HG03064 (cell line): ENCODE measurements around the gene MPND.
"Not testable (repeated sequence)": the region's sequence is repeated elsewhere in the genome, so short reads cannot be mapped to it uniquely, and the experiment has no call there.

Experiments
- ATAC-seq: cut with Tn5 transposase; IDR thresholded peaks from one replicate; pipeline ENCODE4 v1.9.1; 2021; ENCODE audit warnings: low read depth; ENCODE audit not compliant: unreplicated experiment

MPND gene

DNA sequence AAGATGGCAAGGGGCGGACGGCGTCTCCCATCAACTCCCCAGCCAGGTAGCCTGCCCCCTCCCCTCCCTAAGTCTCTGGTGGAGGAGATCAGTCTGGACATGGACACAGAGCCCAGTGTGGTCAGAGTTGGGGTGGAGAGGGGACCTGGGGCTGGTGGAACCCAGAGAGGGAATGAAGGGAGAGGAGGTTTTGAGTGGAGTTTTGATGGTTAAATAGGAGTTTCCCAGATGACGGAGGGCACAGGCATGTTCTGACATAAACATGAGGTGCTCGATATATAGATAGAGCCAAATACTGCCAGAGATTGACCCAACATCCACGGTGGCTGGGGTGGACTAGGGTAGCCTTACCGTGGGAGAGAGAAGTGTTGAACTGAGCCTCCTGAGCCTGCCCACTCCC is 24.9 kb upstream of the MPND start:
- no peak for ATAC-seq

DNA sequence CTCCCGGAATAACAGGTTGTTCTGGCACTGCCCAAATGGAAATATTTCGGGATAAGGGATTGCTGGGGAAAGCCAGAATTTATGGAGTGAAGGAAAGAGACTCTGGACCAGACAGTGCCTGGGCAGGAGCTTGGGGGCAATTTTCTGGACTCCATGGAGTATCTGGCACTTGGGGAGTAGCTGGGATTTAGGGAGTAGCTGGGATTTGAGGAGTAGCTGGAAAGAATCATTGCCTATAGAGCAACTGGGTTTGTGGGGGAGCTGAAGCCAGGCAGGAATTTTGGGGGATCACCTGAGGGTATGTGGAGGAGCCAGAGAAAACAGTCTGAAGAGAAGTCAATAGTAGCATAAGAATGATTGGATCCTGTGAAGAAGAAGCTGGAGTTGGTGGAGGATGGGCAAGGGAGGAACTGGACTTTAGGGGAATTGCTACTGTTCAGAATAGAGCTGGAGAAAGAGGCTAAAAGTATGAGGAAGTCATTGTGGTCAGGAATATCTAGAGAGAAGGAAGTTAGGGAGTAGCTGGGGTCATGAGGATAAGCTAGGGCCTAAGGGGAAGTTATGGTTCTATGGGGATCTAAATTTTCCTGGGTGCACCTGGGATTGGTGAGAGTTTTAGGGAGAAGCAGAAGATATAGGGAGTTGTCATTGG is 24.2 kb upstream of the MPND start:
- ATAC-seq = no peak

DNA sequence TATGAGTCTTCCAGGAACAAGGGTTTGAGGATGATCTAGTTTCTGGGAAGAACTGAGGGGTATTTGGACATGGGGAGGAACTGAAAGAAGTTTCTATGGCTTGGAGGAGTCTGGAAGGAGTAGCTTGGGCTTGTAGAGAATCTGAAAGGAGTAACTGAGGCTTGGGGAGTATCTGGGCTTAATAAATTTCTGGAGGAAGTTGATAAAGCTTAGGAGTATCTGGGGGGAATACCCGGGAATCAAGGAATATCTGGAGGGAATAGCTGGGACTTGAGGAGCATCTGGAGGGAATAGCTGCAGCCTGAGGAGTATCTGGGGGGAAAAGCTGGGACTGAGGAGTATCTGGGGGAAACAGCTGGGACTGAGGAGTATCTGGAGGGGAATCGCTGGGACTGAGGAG is 22.9 kb upstream of the MPND start:
- no peak for ATAC-seq

DNA sequence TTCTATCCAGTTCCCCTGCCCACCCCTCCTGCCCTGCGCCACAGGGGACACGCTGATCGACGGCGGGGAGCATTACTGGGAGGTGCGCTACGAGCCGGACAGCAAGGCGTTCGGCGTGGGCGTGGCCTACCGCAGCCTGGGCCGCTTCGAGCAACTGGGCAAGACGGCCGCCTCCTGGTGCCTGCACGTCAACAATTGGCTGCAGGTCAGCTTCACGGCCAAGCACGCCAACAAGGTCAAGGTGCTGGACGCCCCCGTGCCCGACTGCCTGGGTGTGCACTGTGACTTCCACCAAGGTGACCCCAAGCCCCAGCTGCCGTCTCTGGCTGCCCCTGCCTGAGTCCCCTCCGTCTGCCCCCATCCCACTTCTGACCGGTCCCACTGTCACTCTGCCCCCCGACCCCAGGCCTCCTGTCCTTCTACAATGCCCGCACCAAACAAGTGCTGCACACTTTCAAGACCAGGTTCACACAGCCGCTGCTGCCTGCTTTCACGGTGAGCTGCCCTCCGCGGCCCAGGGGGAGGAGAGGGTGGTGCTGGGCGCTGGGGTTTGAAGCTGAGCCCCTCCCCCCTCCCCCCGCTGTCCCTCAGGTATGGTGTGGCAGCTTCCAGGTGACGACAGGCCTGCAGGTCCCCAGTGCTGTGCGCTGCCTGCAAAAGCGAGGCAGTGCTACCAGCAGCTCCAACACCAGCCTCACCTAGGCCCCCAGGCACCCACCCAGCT is 20.3 kb upstream of the MPND start:
- no peak for ATAC-seq

DNA sequence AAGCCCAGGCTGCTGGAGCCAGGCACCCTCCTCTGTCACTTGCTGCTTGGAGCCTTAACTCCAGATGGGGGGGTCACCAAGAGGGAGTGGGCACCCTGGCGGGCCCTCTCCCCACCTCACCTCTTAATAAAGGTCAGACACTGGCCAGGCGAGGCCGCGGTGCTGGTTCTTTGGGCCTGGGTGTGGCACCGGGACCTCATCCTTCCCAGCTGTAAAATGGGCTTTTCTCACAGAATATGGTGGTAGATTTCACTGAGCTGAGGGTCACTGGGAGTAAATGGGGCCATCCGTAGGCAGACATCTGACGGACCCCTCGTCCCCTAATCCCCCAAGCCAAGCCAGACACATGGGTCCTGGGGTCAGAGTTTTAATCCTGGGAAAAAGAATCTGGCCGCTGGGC is 19.7 kb upstream of the MPND start:
- ATAC-seq = no peak

DNA sequence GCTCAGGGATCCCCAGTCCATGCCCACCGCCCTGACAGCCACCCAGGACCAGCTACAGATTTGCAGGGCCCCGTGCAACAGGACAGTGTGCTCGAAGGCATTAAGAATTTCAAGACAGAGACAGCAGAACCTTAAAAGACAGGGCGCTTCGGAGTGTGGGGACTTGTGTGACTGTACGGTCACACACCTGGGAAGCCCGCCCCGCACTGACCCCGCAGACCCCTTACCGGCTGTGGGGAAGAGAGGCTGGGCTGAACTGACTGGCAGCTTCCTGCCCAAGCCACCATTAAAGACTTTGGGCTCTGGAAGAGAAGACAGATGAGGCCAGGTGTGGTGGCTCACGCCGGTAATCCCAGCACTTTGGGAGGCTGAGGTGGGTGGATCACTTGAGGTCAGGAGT is 19.1 kb upstream of the MPND start:
- no peak for ATAC-seq

DNA sequence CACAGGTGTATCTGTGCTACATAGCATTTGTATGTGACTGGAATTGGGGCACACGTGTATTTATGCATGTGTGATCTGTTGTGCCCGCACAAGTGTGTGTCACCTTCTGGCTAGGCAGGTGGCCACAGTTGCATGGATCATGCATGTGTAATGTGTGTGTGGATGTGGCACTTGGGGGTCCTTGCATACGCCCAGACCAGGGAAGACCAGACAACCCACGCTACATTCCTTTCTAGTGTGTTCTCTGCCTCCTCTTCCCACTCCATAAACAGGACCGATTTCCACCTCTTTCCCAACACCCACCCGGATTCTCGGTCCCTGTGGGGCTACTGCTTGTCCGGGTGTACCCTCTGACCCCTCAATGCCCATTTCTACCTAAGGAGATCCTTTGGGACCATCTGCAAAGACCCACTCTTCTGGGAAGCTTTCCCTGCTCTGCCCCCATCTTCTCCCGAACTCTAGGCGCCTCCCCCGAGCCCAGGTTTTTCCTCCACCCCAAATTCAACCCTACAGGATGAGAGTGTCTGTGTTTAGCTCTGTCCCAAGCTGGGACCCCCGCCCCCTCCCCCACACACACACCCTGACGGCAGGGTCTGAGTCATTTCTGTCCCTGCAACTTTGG is 17.0 kb upstream of the MPND start:
- no peak for ATAC-seq

DNA sequence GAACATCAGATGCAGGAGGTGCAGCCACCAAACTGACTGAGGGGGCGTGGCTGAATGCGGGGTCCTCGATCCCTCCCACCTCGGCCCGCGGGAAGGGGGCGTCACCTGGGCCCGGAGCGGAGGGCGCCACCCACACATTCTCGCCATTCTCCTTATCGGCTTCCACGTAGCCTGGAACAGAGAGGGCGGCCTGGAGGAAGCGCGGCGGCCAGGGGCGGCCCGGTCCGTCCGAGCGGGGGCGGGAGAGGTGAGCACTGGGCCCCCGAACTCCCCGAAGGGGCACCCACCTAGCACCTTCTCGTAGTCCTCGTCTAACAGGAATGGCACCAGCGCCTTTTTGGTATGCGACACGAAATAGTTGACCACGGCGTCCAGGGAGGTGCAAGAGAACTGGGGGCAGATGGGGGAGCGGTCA is 16.5 kb upstream of the MPND start:
- no peak for ATAC-seq

DNA sequence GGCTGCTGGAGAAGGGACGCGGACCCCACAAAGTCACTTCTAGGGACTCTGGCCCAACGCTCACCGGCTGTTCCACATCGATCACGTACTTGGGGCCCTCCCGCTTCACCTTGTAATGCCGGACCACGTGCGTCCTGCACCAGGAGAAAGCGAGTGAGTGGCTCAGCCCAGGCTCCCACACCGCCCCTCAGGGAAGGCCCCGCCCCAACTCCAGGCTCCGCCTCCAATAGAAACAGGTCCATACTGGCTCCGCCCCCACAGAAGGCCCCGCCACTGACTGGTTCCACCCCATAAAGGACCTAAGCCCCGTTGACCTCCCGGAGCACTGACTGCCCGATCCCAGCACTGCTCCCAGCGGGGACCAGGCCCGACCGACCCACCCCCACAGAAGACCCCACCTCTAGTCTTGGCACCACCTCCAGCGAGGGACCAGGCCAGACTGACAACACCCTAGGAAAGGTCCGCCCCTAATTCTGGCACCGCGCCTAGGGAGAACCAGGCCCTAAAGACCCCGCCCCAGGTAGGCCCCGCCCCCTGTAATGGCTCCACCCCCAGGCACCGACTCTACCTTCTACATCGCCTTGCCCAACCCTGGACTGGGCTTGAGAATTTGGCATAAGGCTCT is 16.0 kb upstream of the MPND start:
- ATAC-seq = no peak

DNA sequence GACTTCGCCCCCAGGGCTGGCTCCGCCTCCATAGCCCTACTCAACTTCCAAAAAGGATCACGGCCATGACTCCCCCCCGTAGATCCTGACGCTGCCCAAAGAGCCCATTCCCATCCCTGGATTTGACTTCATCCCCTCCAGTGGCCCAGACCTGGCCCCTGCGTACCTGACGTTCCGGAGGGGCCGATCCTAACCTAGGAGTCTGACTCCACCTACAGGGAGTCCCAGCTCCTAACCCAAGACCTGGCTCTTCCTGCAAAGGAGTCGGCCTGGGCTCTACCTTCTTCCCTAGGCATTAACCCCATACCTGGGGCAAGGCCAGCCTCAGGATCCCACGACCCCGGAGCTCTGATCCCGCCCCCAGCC is 15.5 kb upstream of the MPND start:
- ATAC-seq = no peak

DNA sequence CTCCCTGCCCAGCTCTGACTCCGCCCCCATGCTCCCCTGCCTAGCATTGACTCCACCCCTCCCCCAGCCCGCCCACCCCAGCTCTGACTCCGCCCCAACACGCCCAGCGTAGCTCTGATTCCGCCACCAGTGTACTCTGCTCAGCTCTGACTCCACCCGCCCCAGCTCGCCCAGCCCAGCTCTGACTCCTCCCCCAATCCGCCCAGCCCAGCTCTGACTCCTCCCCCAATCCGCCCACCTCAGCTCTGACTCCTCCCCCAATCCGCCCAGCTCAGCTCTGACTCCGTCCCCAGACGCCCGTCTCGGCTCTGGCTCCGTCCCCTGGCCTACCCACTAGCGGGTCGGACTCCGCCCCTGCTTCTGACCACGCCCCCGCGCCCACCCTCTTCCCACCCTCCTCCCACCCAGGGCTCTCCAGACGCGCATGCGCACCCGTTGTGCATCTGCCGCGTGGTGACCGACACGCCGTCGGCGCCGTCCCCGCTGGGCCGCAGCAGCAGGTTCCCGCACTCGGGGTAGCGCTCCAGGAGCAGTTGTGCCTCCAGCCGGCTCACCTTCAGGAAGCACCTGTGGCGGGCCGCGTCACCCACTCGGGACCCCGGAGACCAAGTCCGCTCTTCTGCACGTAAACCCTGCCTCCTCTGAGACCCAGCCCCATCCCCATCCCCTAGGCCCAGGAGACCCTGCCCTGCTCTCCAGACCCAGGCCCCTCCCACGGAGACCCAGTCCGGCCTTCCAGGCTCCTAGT is 14.9 kb upstream of the MPND start:
- peak; percentile 65 for ATAC-seq

DNA sequence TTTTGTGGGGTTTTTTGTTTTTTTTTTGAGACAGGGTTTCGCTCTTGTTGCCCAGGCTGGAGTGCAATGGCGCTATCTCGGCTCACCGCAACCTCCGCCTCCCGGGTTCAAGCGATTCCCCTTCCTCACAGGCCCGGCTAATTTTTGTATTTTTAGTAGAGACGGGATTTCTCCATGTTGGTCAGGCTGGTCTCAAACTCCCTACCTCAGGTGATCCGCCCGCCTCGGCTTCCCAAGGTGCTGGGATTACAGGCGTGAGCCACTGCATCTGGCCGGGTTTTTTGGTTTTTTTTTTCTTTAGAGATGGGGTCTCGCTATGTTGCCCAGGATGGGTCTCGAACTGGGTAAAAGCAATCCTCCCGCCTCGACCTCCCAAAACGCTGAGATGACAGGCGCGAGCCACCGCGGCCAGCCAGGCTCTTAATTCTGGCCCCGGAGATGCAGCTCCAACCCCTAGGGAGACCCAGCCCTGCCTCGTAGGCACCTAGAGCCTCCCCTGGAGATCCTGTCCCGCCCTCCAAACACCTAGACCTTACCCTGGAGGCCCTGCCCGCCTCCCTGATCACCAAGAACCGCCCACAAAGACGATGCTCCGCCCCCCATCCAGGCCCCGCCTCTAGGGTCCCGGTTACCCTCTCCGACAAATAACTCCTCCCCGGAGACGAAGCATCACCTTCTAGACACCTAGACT is 14.2 kb upstream of the MPND start:
- ATAC-seq = not testable (repeated sequence)

DNA sequence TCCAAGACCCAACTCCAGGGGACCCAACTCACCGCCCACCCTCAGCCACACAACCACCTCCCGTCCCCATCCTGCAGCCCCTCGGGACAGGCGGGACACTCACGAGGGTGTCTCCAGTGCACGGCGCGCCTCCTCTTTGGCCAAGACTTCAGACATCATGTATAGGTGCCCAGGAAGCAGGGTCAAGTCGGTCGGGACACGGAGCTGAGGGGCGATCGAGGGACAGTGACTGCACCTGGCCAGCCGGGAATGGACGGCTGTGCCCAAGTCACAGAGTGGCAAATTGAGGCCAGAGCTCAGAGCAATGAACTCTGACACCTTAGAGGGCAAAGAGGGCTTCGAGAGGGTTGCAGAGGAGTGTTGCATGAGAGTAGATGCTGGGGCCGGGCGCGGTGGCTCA is 13.5 kb upstream of the MPND start:
- ATAC-seq = no peak

DNA sequence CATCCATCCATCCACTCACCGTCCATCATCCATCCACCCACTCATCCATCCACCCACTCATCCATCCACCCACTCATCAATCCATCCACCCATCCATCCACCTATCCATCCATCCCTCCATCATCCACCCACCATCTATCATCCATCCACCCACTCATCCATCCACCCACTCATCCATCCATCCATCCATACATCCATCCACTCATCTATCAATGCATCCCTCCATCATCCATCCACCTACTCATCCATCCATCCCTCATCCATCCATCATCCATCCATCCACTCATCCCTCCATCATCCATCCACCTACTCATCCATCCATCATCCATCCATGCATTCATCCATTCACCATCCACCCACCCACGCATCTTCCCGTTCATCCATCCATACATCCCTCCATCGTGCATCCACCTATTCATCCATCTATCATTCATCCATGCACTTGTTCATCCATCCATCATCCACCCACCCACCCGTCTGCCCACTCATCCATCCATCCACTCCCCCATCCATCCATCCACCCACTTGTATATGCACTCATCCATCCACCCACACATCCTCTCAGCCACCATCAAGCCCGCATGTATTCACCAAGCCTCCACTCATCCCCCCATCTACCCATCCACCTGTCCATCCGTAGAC is 8.3 kb upstream of the MPND start:
- no peak for ATAC-seq

DNA sequence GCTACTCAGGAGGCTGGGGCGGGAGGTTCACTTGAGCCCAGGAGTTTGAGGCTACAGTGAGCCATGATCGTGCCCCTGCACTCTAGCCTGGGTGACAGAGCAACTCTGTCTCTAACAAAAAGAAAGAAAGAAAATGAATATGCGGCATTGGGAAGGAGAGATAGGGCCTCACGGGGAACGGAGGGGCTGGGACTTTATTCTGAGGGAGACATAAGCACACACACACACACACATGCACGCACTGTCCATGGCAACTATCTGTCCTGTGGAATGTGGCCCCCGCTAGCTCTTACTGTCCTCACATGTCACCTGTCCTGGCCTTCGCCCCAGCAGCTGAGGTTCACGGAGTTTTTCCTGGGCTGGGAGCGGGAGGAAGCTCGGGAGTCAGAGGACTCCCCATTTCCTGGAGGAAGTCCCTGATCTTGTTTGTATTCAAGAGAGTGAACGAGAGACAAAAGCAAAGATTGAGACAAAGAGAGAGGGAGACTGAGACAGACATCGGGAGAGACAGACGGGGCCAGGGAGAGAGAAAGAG is 5.4 kb upstream of the MPND start:
- no peak for ATAC-seq

DNA sequence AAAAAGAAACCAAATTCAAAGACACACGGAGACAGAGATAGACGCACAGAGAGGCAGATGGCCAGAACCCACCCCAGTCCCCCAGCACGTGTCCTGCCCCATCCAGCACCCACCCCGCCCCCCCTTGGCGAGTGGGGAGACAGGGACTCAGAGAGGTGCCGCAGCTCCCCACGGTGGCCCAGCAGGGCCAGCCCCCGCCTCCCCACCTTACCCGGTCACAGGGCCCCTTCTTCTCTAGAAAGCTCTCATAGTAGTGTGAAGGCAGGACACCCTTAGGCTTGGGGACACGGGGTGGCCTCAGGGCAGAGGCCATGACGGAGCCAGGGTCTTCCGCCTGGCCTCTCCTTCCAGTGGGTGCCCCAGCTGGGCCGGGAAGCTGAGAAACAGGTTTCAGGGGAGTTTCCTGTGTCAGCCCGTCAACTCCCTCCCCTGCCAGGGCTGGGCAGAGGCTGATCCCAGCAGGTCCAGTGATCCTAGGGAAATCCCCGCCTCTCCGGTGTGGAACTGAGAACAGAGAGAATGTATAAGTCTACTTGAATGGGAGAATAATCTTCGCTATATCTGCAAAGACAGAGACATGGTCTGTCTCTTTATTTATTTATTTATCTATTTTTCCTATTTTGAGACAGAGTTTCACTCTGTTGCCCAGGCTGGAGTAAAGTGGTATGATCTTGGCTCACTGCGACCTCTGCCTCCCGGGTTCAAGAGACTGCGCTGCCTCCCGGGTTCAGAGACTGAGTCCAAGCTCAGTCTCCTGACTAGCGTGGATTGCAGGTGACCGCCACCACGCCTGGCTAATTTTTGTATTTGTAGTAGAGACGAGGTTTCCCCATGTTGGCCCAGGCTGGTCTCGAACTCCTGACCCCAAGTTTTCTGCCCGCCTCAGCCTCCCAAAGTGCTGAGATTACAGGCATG is 4.7 kb upstream of the MPND start, which contains the start of gene STAP2:
TSS of gene STAP2 (minus strand) at position 387 of the 915 bp plus-strand sequence. CDS start at position 313, 74 bp downstream.
- no peak for ATAC-seq

DNA sequence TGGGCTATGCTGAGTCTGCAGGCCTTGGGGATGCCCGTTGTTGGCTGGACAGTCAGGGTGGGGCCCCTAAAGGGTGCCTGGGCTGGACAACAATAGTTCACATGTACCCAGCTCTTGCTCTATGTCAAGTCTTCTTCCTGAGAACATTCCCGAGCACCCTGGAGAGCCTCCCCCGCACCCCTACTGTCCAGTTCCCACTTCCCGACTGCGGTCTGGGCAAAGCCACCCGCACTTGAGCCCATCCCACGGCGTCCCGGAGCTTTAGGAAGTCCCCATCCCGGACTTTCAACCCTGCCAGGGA is 1.1 kb upstream of the MPND start:
- no peak for ATAC-seq

DNA sequence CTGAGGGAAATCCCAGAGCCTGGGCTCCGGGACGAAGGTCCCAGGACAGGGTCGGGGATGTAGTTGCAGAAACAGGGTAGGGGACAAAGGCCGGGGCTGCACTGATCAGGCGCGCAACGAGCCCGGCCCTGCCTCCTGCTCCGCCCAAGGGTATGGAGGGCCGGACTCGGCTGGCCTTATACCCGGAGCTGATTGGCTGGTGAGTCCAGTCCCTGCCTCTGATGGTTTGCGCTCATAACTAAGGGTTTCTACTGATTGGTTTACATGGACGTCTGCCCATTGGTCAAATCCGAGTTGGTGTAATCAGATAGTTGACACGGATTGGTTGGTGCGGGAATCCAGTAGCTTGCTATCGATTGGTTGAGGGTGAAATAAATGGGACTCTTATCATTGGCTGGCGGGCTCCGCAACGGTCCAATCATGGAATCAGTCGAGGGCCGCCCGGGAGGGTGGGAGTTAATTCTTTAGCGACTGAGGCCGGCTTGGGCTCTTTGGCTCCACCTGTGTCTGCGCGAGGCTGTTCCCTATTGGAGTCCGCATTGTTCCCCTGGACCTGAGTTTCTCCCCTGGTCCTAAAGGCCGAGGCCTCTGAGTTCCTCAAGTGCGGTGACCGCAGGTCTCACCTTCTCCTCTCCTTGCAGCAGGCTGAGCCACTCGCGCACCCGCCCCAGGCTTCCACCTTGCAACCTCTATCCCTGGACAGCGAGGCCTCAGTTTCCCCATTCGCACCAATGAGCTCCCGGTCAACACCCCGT is 570 bp upstream of the MPND start:
- peak; percentile 76 for ATAC-seq
